GM12878 (cell line): ENCODE measurements around the gene C16orf74. TPM values are rescaled to one million over a fixed set of nuclear protein-coding genes. Genes with fewer than 3 reads are reported as not detected.

ENCODE experiments used
- ATAC-seq: fragments of 200-7000 bp; cut with Tn5 transposase; 3 replicates; pipeline ENCODE4 v1.9.1; 2020; ENCODE audit warnings: mild to moderate bottlenecking, moderate library complexity
- BruUV-seq: library from RNA; stranded (reverse); fragments of 400-500 nt; replicated peaks from 2 replicates; lab custom pipeline; 2021; lab: Mats Ljungman, UMichigan
- CTCF ChIA-PET: fragments of 300-600 bp; sonication (Branson Sonifier 250); formaldehyde crosslinking; extraction: SDS; loops from one replicate; lab custom pipeline; 2021; ENCODE audit warnings: inconsistent platforms; lab: Yijun Ruan, JAX
- POLR2A ChIA-PET: fragments of 350-600 bp; formaldehyde crosslinking; extraction: SDS; loops from one replicate; lab custom pipeline; 2021; ENCODE audit warnings: inconsistent platforms; lab: Charles Lee
- RAD21 ChIA-PET: fragments of 300-600 bp; sonication (Branson Sonifier 250); formaldehyde crosslinking; loops from one replicate; lab custom pipeline; 2023; ENCODE audit warnings: antibody characterized with exemption; ENCODE audit not compliant: unreplicated experiment; lab: Charles Lee
- SMC1A ChIA-PET: fragments of 300-600 bp; sonication (Branson Sonifier 250); formaldehyde crosslinking; loops from one replicate; lab custom pipeline; 2023; ENCODE audit not compliant: unreplicated experiment, uncharacterized antibody; lab: Charles Lee
- DNase-seq: peaks from one replicate; pipeline ENCODE4 v3.0.0-alpha.2; 2011; ENCODE audit warnings: low read depth, low spot score
- FAIRE-seq: peaks from 3 replicates; lab custom pipeline; 2011; peaks lifted over from hg19 to GRCh38; lab: Jason Lieb, UNC
- H2AFZ ChIP-seq: 2 replicates; pipeline ENCODE4 v1.6.0; 2011; ENCODE audit warnings: low read depth, low read length, control low read depth; ENCODE audit not compliant: control insufficient read depth
- H3K27ac ChIP-seq: 2 replicates; pipeline ENCODE4 v1.5.1; 2011; ENCODE audit warnings: control low read depth; ENCODE audit not compliant: control insufficient read depth, insufficient read depth
- H3K27me3 ChIP-seq, 2 experiments: replicated peaks in 1 of 2; 2 replicates each; pipeline versions ENCODE4 v1.6.0 to v1.6.1; 2011; ENCODE audit warnings: low read length in 1 of 2; ENCODE audit not compliant: control insufficient read depth in 2 of 2, insufficient read depth in 2 of 2
- H3K36me3 ChIP-seq, 2 experiments: 2 replicates each; pipeline ENCODE4 v1.5.1; 2011; ENCODE audit warnings: low read length in 1 of 2; ENCODE audit not compliant: control insufficient read depth in 2 of 2, insufficient read depth in 2 of 2
- H3K4me1 ChIP-seq: 2 replicates; pipeline ENCODE4 v1.6.1; 2011; ENCODE audit warnings: mild to moderate bottlenecking, low read length, moderate library complexity, mixed read lengths; ENCODE audit not compliant: control insufficient read depth, insufficient read depth
- H3K4me2 ChIP-seq: 2 replicates; pipeline ENCODE4 v1.6.0; 2011; ENCODE audit warnings: control low read depth; ENCODE audit not compliant: control insufficient read depth, insufficient read depth
- H3K4me3 ChIP-seq: fragments of 200-600 bp; sonication (generic); 2 replicates; pipeline ENCODE4 v1.5.1; 2016
- H3K79me2 ChIP-seq: 2 replicates; pipeline ENCODE4 v1.6.0; 2011; ENCODE audit warnings: low read length; ENCODE audit not compliant: control insufficient read depth, insufficient read depth
- H3K9ac ChIP-seq: 2 replicates; pipeline ENCODE4 v1.8.0; 2011; ENCODE audit warnings: low read length, control low read depth, mixed read lengths; ENCODE audit not compliant: control insufficient read depth, insufficient read depth
- H3K9me3 ChIP-seq: replicated peaks from 3 replicates; pipeline ENCODE4 v1.5.1; 2011; ENCODE audit warnings: mild to moderate bottlenecking, low read length; ENCODE audit not compliant: control insufficient read depth, insufficient read depth
- H4K20me1 ChIP-seq: 2 replicates; pipeline ENCODE4 v1.6.0; 2011; ENCODE audit not compliant: control insufficient read depth, insufficient read depth
- GATAD2B ChIP-seq: fragments of 450-650 bp; conservative IDR thresholded peaks from 2 replicates; pipeline ENCODE4 v1.6.1; 2017; ENCODE audit warnings: low read depth, mild to moderate bottlenecking, moderate library complexity
- HDAC2 ChIP-seq: fragments of 200-600 bp; sonication (generic); IDR thresholded peaks from 2 replicates; pipeline ENCODE4 v1.6.1; 2017
- IKZF2 ChIP-seq, 2 experiments: fragments of 450-650 bp; IDR thresholded peaks; 2 replicates each; pipeline ENCODE4 v1.6.1; 2017; ENCODE audit warnings: mild to moderate bottlenecking in 2 of 2, moderate library complexity in 2 of 2
- PAX5 ChIP-seq: IDR thresholded peaks from 2 replicates; pipeline ENCODE4 v1.6.1; 2011; ENCODE audit warnings: low read depth, low read length, borderline replicate concordance
- POLR2A ChIP-seq: IDR thresholded peaks from 2 replicates; pipeline ENCODE4 v1.6.1; 2011; ENCODE audit warnings: low read depth, mild to moderate bottlenecking, low read length
- SMC3 ChIP-seq: IDR thresholded peaks from 2 replicates; pipeline ENCODE4 v1.6.1; 2011; ENCODE audit warnings: low read length, improper control_type of control experiment, borderline replicate concordance
- TCF12 ChIP-seq: IDR thresholded peaks from 2 replicates; pipeline ENCODE4 v1.6.1; 2011; ENCODE audit warnings: low read depth, mild to moderate bottlenecking, low read length
- WGBS: methylation state at CpG from one replicate; pipeline ENCODE4 v1.1.6; 2016; ENCODE audit warnings: low lambda C conversion rate; ENCODE audit not compliant: insufficient replicate concordance, insufficient coverage; ENCODE audit errors: missing lambda C conversion rate; 5-methylcytosine and 5-hydroxymethylcytosine counted together
- in situ Hi-C: fragments of 300-500 bp; cut with MboI; formaldehyde crosslinking; loops from 9 replicates; pipeline ENCODE4 v1.14.3; 2018; ENCODE audit warnings: mixed read lengths
- intact Hi-C: fragments of 100-400 bp; cut with micrococcal nuclease; formaldehyde crosslinking; loops from one replicate; pipeline ENCODE4 v1.14.2; 2022; ENCODE audit not compliant: unreplicated experiment
- polyA plus RNA-seq, 11 experiments: library from polyadenylated mRNA; depleted of rRNA in 4 of 11; unstranded in 6 of 11; stranded (reverse) in 5 of 11; fragments of >200 nt; fragmentation: Nextera tagmentation in 4 of 11; fragmentation: Illumina TruSeq in 1 of 11; extraction: Ambion mirVana in 4 of 11; extraction: Trizol in 1 of 11; gene quantifications; 1 replicate in 1 of 11; 2 replicates in 10 of 11; pipeline versions ENCODE4 v1.2.1 to v1.2.3, GENCODE V29; 2011 to 2016; ENCODE audit warnings: inconsistent platforms in 2 of 11, missing spikeins in 2 of 11, low read depth in 1 of 11
- total RNA-seq, 4 experiments: library from RNA; depleted of rRNA in 3 of 4; stranded (reverse); fragments of >200 nt in 3 of 4; fragmentation: Illumina TruSeq in 1 of 4; extraction: Trizol in 1 of 4; gene quantifications; 2 replicates each; pipeline versions ENCODE4 v1.2.1 to v1.2.3, GENCODE V29; 2013 to 2021

The C16orf74 gene
- total and polyA plus RNA-seq, 10 of the 15 experiments (the other 5 are each of a cell fraction or from before 2014, with no cell fraction given): 0.23 to 20.1 (median 6.8) TPM

- TF ChIP-seq PAX5 (no peak), GATAD2B (no peak), IKZF2 (IDR thresholded peaks at IDR 0.05) (no peak), SMC3 (no peak), HDAC2 (no peak)
Observed at GRCh38 chr16:85670840-85671239, 80.1 kb downstream of the C16orf74 start (continued).

GRCh38 chr16:85668676-85669424 lies 82.0 kb downstream of the C16orf74 start:
- no peak overlapping the region for H3K4me2 ChIP-seq
- H3K79me2 ChIP-seq: no peaks in the 10 kb centered on the region
- ChIA-PET RAD21 (no interaction called here), SMC1A (no interaction called here), CTCF (interaction anchor here (0.9 kb wide), 1 partner anchor 9 kb away, joined by 3 read pairs; no protein-coding TSS in a partner anchor), POLR2A (no interaction called here)
- no peak overlapping the region for H3K4me3 ChIP-seq
- DNase-seq (no peak), ATAC-seq (no peak), FAIRE-seq (no peak)
- H3K27ac ChIP-seq: no peak overlapping the region
- TF ChIP-seq POLR2A (0 out of 2 replicates have a peak, but pooled peaks have one; percentile 14), TCF12 (no peak)
- H3K36me3 ChIP-seq: peaks cover 48 to 49% of the 10 kb centered on the region in 2 experiments
- no peaks in the 10 kb centered on the region for H4K20me1 ChIP-seq
- BruUV-seq: no TSS peak
- H3K9ac ChIP-seq: no peak overlapping the region
- no peaks in the 10 kb centered on the region for H3K27me3 ChIP-seq
- intact Hi-C loops: no loop called here
- no peaks in the 10 kb centered on the region for H3K9me3 ChIP-seq
- 98% methylated on average over 10 of the region's 10 CpGs for WGBS
- no peaks in the 10 kb centered on the region for H3K4me1 ChIP-seq
- H2AFZ ChIP-seq: no peak overlapping the region
- in situ Hi-C loops: no loop called here
